Gastrocnemius medialis (tissue), 4 donors: ENCODE measurements around the gene DOC2B. TPM values are rescaled to one million over a fixed set of nuclear protein-coding genes. Genes with fewer than 3 reads are reported as not detected.

Experiments
- ATAC-seq, 2 donors: fragments of 150-250 bp; one replicate each; pipeline ENCODE4 v1.9.1; 2016
- DNase-seq, 2 donors: peaks; one replicate each; pipeline ENCODE4 v3.0.0-alpha.2; 2019
- H3K27ac ChIP-seq, 4 donors: fragments of 200-600 bp; sonication (generic); 1 replicate in 1 of 4; 2 replicates in 3 of 4; pipeline ENCODE4 v1.5.1; 2016 to 2018; ENCODE audit warnings: mild to moderate bottlenecking in 2 of 4, moderate library complexity in 1 of 4
- H3K27me3 ChIP-seq, 3 donors: fragments of 200-600 bp; sonication (generic) in 2 of 3; 1 replicate in 1 of 3; 2 replicates in 2 of 3; pipeline versions ENCODE4 v1.5.1 to v1.6.0; 2016 to 2019; ENCODE audit warnings: mild to moderate bottlenecking in 1 of 3, moderate library complexity in 1 of 3
- H3K36me3 ChIP-seq, 2 donors: fragments of 200-600 bp; sonication (generic) in 1 of 2; one replicate each; pipeline ENCODE4 v1.5.1; 2017 to 2018
- H3K4me1 ChIP-seq, 2 donors: fragments of 200-600 bp; sonication (generic) in 1 of 2; one replicate each; pipeline ENCODE4 v1.5.1; 2016 to 2017; ENCODE audit warnings: mild to moderate bottlenecking in 2 of 2
- H3K4me3 ChIP-seq, 4 donors: fragments of 200-600 bp; sonication (generic) in 3 of 4; 1 replicate in 1 of 4; 2 replicates in 3 of 4; pipeline ENCODE4 v1.5.1; 2016 to 2019; ENCODE audit warnings: mild to moderate bottlenecking in 2 of 4
- H3K9me3 ChIP-seq, 3 donors: fragments of 200-600 bp; sonication (generic) in 2 of 3; 1 replicate in 1 of 3; 2 replicates in 2 of 3; pipeline ENCODE4 v1.5.1; 2016 to 2019
- POLR2A ChIP-seq, 2 donors: fragments of 450-650 bp; IDR thresholded peaks; one replicate each; pipeline ENCODE4 v1.6.1; 2017; ENCODE audit warnings: antibody characterized with exemption in 2 of 2, mild to moderate bottlenecking in 2 of 2, moderate library complexity in 2 of 2
- in situ Hi-C, 4 donors: fragments of 200-750 bp; cut with MboI; loops; one replicate each; pipeline versions ENCODE4 v1.15.0 to v1.8.0; 2017; ENCODE audit warnings: low sequenced_read_pairs in 4 of 4
- intact Hi-C: fragments of 100-400 bp; cut with DNase I; formaldehyde crosslinking; loops from one replicate; pipeline ENCODE4 v1.15.1; 2023; ENCODE audit warnings: low total_unique reads
- total RNA-seq, 4 donors: library from RNA; depleted of rRNA; stranded (reverse); fragments of >200 nt; gene quantifications; one replicate each; pipeline versions ENCODE4 v1.1.0 to v1.2.3, GENCODE V29; 2016
- TF ChIP-seq, protein P1 (sequence below), 5 experiments: fragments of 450-650 bp in 3 of 5; fragments of 200-600 bp in 2 of 5; sonication (generic) in 2 of 5; IDR thresholded peaks in 4 of 5; conservative IDR thresholded peaks in 1 of 5; 1 replicate in 4 of 5; 2 replicates in 1 of 5; pipeline ENCODE4 v1.5.1; 2016 to 2019; ENCODE audit warnings: antibody characterized with exemption in 5 of 5, mild to moderate bottlenecking in 3 of 5, moderate library complexity in 3 of 5

Gene DOC2B
- total RNA-seq, 4 donors from 2014 or later = 1.1 to 4.0 (median 3.8) TPM

DNA sequence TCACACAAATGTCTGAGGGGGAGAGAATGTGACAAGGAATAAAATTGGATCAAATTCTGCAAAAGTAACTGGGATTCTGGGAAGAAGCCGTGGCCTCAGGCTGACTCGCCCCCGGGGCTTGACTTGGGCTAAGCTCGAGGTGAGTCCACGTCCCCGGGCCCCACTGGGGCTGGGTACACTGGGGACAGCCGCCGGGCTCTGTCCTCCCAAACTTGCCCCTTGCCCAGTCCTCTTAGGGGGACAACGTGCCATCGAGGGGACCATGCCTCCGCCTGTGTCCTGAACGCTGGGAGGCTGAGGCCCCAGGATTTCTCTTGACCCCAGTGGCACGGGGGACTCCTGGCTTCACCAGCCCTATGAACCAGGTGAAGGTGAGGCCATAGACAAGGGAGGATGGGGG, 21.1 kb downstream of the DOC2B start:
- H3K27ac ChIP-seq = no peak overlapping the region
- no peaks in the 10 kb centered on the region for H3K9me3 ChIP-seq
- TF ChIP-seq, protein P1, sequence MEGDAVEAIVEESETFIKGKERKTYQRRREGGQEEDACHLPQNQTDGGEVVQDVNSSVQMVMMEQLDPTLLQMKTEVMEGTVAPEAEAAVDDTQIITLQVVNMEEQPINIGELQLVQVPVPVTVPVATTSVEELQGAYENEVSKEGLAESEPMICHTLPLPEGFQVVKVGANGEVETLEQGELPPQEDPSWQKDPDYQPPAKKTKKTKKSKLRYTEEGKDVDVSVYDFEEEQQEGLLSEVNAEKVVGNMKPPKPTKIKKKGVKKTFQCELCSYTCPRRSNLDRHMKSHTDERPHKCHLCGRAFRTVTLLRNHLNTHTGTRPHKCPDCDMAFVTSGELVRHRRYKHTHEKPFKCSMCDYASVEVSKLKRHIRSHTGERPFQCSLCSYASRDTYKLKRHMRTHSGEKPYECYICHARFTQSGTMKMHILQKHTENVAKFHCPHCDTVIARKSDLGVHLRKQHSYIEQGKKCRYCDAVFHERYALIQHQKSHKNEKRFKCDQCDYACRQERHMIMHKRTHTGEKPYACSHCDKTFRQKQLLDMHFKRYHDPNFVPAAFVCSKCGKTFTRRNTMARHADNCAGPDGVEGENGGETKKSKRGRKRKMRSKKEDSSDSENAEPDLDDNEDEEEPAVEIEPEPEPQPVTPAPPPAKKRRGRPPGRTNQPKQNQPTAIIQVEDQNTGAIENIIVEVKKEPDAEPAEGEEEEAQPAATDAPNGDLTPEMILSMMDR (IDR thresholded peaks at IDR 0.05 in 4 of 5, conservative IDR thresholded peaks at IDR 0.05 in 1 of 5) = no peak
- no peak for TF ChIP-seq POLR2A (IDR thresholded peaks at IDR 0.05)
- no peaks in the 10 kb centered on the region for H3K4me1 ChIP-seq
- in situ Hi-C loops = no loop called here
- no peak overlapping the region for H3K4me3 ChIP-seq
- intact Hi-C loops = no loop called here
- H3K36me3 ChIP-seq = no peaks in the 10 kb centered on the region
- no peak for DNase-seq
- ATAC-seq = no peak
- H3K27me3 ChIP-seq = no peaks in the 10 kb centered on the region

DNA sequence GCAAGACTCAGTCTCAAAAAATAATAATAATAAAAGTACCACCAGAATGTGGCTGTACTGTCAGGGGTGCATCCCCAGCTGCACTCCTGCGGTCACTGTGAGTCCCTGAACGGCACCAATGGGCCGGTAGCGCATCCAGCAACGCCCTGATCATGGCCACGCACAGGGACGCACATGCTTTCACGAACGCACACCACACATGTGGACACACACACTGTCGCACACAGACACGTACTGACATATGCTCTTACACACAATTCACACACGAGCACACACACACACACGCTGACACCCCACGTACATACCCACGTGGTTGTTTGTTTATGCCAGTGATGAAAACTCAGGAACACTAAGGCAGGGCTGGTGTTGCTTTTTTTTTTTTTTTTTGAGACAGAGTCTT, 21.8 kb downstream of the DOC2B start:
- Histone ChIP-seq H3K27me3 (no peaks in the 10 kb centered on the region), H3K36me3 (no peaks in the 10 kb centered on the region), H3K27ac (no peak overlapping the region), H3K4me3 (no peak overlapping the region), H3K9me3 (no peaks in the 10 kb centered on the region), H3K4me1 (no peaks in the 10 kb centered on the region)
- ATAC-seq (no peak), DNase-seq (no peak)
- in situ Hi-C loops = no loop called here
- intact Hi-C loops = no loop called here
- TF ChIP-seq, protein P1 (IDR thresholded peaks at IDR 0.05 in 4 of 5, conservative IDR thresholded peaks at IDR 0.05 in 1 of 5) = no peak
- TF ChIP-seq POLR2A (IDR thresholded peaks at IDR 0.05) = no peak

DNA sequence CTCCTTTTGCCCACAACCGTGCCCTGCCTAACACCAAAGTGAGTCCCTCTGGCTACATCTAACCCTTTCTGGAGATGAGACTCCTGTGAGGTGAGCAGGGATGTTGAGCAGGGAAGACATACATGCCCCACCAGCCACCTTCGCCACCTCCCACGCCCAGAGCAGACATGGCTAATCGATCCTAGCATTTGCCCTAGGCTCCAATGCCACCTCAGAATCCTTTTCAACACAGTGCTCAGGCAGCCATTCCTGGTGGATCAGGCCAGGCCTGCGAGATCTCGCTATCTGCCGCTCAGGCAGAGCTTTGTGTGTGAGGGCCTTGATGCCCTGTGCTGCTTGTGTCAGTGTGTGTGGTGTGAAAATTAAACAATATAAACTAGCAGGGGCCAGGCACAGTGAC, 23.1 kb downstream of the DOC2B start:
- H3K27ac ChIP-seq = no peak overlapping the region
- ATAC-seq (no peak), DNase-seq (no peak)
- no peak overlapping the region for H3K4me3 ChIP-seq
- TF ChIP-seq, protein P1 (IDR thresholded peaks at IDR 0.05 in 4 of 5, conservative IDR thresholded peaks at IDR 0.05 in 1 of 5) = no peak
- no peak for TF ChIP-seq POLR2A (IDR thresholded peaks at IDR 0.05)
- in situ Hi-C loops (no loop called here), intact Hi-C loops (no loop called here)
- no peaks in the 10 kb centered on the region for H3K9me3 ChIP-seq
- no peaks in the 10 kb centered on the region for H3K4me1 ChIP-seq
- no peaks in the 10 kb centered on the region for H3K36me3 ChIP-seq
- no peaks in the 10 kb centered on the region for H3K27me3 ChIP-seq

DNA sequence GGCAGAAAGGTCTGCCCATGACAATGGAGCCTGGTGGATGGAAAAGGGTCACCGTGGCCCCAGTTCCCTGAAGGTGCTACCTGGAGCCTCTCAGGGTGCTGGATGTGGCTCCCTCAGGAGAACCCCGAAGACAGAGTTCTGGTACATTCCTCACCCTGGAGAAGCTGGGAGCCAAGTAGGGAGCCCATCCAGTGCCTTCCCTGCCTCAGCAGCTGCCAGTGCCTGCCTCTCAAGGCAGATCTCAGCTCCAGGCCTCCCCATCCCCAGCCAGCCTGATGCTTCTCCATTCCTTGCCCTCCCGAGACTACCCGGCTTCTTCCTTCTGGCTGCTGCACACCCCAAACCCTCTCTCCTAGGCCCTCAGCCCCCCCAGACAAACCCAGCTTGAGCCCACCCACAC, 23.5 kb downstream of the DOC2B start:
- H3K4me1 ChIP-seq = no peaks in the 10 kb centered on the region
- H3K27me3 ChIP-seq = no peaks in the 10 kb centered on the region
- no peaks in the 10 kb centered on the region for H3K36me3 ChIP-seq
- intact Hi-C loops = no loop called here
- ATAC-seq = no peak
- DNase-seq = no peak
- no peak for TF ChIP-seq POLR2A (IDR thresholded peaks at IDR 0.05)
- TF ChIP-seq, protein P1 (IDR thresholded peaks at IDR 0.05 in 4 of 5, conservative IDR thresholded peaks at IDR 0.05 in 1 of 5) = no peak
- in situ Hi-C loops = no loop called here
- H3K4me3 ChIP-seq = no peak overlapping the region
- no peak overlapping the region for H3K27ac ChIP-seq
- no peaks in the 10 kb centered on the region for H3K9me3 ChIP-seq

DNA sequence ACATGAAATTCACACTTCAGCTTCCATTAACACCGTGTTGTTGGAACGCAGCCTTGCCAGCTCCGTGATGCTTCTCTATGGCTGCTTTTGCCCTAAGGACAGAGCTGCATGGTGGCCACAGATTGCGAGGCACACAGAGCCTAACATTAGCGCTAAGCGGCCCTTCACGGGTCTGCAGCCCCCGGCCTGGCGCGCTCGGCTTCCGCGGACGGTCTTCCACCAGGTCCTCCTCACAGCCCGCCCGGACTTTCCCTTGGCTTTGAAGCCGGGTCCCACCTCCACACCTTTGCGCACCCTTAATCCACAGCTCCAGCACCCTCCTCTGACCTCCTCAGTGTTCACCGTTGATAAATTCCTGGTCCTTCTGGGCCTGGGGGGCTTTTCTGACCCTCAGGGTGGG, 24.5 kb downstream of the DOC2B start:
- in situ Hi-C loops = no loop called here

More for the DNA sequence above, 24.5 kb downstream of the DOC2B start:
- intact Hi-C loops = no loop called here
- no peaks in the 10 kb centered on the region for H3K27me3 ChIP-seq
- no peaks in the 10 kb centered on the region for H3K9me3 ChIP-seq
- TF ChIP-seq, protein P1 (IDR thresholded peaks at IDR 0.05 in 4 of 5, conservative IDR thresholded peaks at IDR 0.05 in 1 of 5) = no peak
- TF ChIP-seq POLR2A (IDR thresholded peaks at IDR 0.05) = no peak
- ATAC-seq = no peak
- no peaks in the 10 kb centered on the region for H3K4me1 ChIP-seq
- no peak overlapping the region for H3K27ac ChIP-seq
- no peak overlapping the region for H3K4me3 ChIP-seq
- no peaks in the 10 kb centered on the region for H3K36me3 ChIP-seq
- no peak for DNase-seq
